Stimulated activated CD4-positive, alpha-beta T cell treated with anti-CD3 and anti-CD28 coated beads, TNF-alpha, amount 100 ng/mL, for 4 hours (primary cell): ENCODE measurements around the gene ATP13A4.

Experiments
- DNase-seq, 3 experiments: peaks; one replicate each; pipeline ENCODE4 v3.0.0-alpha.2; 2020; ENCODE audit warnings: low read depth in 3 of 3

The ATP13A4 gene

GRCh38 chr3:193554811-193555210 lies at the start of gene ATP13A4:
TSS of gene ATP13A4 (minus strand) at chr3:193554895. CDS start at chr3:193554799, 96 bp downstream.
- DNase-seq, result no peak

- no peak for DNase-seq
Measured at GRCh38 chr3:193599393-193599792, 44.7 kb upstream of the ATP13A4 start.

GRCh38 chr3:193598202-193598601 lies 43.5 kb upstream of the ATP13A4 start:
- DNase-seq, result no peak

GRCh38 chr3:193595939-193596487 lies 41.3 kb upstream of the ATP13A4 start:
- no peak for DNase-seq

GRCh38 chr3:193594946-193595689 lies 40.4 kb upstream of the ATP13A4 start:
- no peak for DNase-seq

- peak in 1 of 3 experiments; percentile 9 for DNase-seq
Measured at GRCh38 chr3:193593668-193594030, 39.0 kb upstream of the ATP13A4 start.

GRCh38 chr3:193592841-193593667 lies 38.4 kb upstream of the ATP13A4 start, which contains the start of gene OPA1:
TSS of gene OPA1 (plus strand) at chr3:193593208. CDS start at chr3:193593378, 170 bp downstream.
- DNase-seq, result peak; percentile 77 to 83 (median 81)

- no peak for DNase-seq
Measured at GRCh38 chr3:193590088-193590856, 35.6 kb upstream of the ATP13A4 start.

- no peak for DNase-seq
Measured at GRCh38 chr3:193589616-193590015, 34.9 kb upstream of the ATP13A4 start.

- DNase-seq, result no peak
Measured at GRCh38 chr3:193589129-193589528, 34.4 kb upstream of the ATP13A4 start.

- no peak for DNase-seq
Measured at GRCh38 chr3:193586526-193586925, 31.8 kb upstream of the ATP13A4 start.

GRCh38 chr3:193585530-193585929 lies 30.8 kb upstream of the ATP13A4 start:
- DNase-seq, result no peak

- no peak for DNase-seq
Measured at GRCh38 chr3:193574488-193575070, 19.9 kb upstream of the ATP13A4 start.

GRCh38 chr3:193573403-193574191 lies 18.9 kb upstream of the ATP13A4 start:
- no peak for DNase-seq

- peak in 2 of 3 experiments; percentile 8 to 18 for DNase-seq
Measured at GRCh38 chr3:193572426-193572908, 17.8 kb upstream of the ATP13A4 start.

GRCh38 chr3:193569119-193569518 lies 14.4 kb upstream of the ATP13A4 start:
- no peak for DNase-seq

GRCh38 chr3:193564012-193564411 lies 9.3 kb upstream of the ATP13A4 start:
- DNase-seq, result no peak

- no peak for DNase-seq
Measured at GRCh38 chr3:193563426-193563825, 8.7 kb upstream of the ATP13A4 start.

GRCh38 chr3:193560870-193561269 lies 6.2 kb upstream of the ATP13A4 start:
- no peak for DNase-seq

GRCh38 chr3:193560091-193560490 lies 5.4 kb upstream of the ATP13A4 start:
- no peak for DNase-seq
